K562 (cell line): ENCODE measurements around the gene ANKRD6. TPM values are rescaled to one million over a fixed set of nuclear protein-coding genes. Genes with fewer than 3 reads are reported as not detected.

Experiments used
- ATAC-seq: fragments of 200-7000 bp; cut with Tn5 transposase; 3 replicates; pipeline ENCODE4 v1.9.1; 2020; ENCODE audit warnings: moderate library complexity
- BruUV-seq: library from RNA; stranded (reverse); fragments of 400-500 nt; replicated peaks from 2 replicates; lab custom pipeline; 2021; lab: Mats Ljungman, UMichigan
- CTCF ChIA-PET: fragments of 300-600 bp; formaldehyde crosslinking; extraction: SDS; loops from one replicate; lab custom pipeline; 2021; ENCODE audit warnings: low intra/inter-chr PET ratio; lab: Yijun Ruan, JAX
- POLR2A ChIA-PET: fragments of 300-600, 350-650 bp; sonication (Branson Sonifier 250); formaldehyde crosslinking; extraction: SDS; loops from one replicate; lab custom pipeline; 2021; ENCODE audit warnings: antibody characterized with exemption, inconsistent platforms; lab: Yijun Ruan, JAX
- DNase-seq, 4 experiments: peaks; one replicate each; pipeline versions ENCODE4 v3.0.0 to v3.0.0-alpha.2; 2011 to 2018; ENCODE audit warnings: low spot score in 3 of 4, mixed read lengths in 3 of 4; ENCODE audit errors: extremely low read depth in 1 of 4
- FAIRE-seq: peaks from 2 replicates; lab custom pipeline; 2011; peaks lifted over from hg19 to GRCh38; lab: Jason Lieb, UNC
- H2AFZ ChIP-seq: 2 replicates; pipeline ENCODE4 v1.6.0; 2011; ENCODE audit warnings: low read depth, low read length, control low read depth, inconsistent platforms
- H3K27ac ChIP-seq: fragments of 200-600 bp; 3 replicates; pipeline ENCODE4 v1.8.0; 2011; ENCODE audit warnings: low read depth, mild to moderate bottlenecking, control low read depth, inconsistent platforms, low read length, moderate library complexity, mixed read lengths; ENCODE audit errors: extremely low read depth
- H3K27me3 ChIP-seq, 2 experiments: fragments of 300-600 bp in 1 of 2; 2 replicates in 1 of 2; 3 replicates in 1 of 2; pipeline versions ENCODE4 v1.6.0 to v1.8.0; 2011; ENCODE audit warnings: inconsistent platforms in 2 of 2, low read length in 2 of 2, mild to moderate bottlenecking in 1 of 2, mixed read lengths in 1 of 2, moderate library complexity in 1 of 2; ENCODE audit not compliant: control insufficient read depth in 2 of 2, insufficient read depth in 2 of 2
- H3K36me3 ChIP-seq: fragments of 300-600 bp; 3 replicates; pipeline ENCODE4 v1.8.0; 2011; ENCODE audit warnings: mild to moderate bottlenecking, low read length, inconsistent platforms; ENCODE audit not compliant: control insufficient read depth, insufficient read depth
- H3K4me1 ChIP-seq, 2 experiments: fragments of 200-600 bp in 1 of 2; replicated peaks in 1 of 2; 2 replicates in 1 of 2; 3 replicates in 1 of 2; pipeline versions ENCODE4 v1.5.1 to v1.8.0; 2011; ENCODE audit warnings: inconsistent platforms in 2 of 2, low read length in 2 of 2, mild to moderate bottlenecking in 1 of 2, mixed read lengths in 1 of 2, moderate library complexity in 1 of 2; ENCODE audit not compliant: control insufficient read depth in 2 of 2, insufficient read depth in 2 of 2
- H3K4me2 ChIP-seq: 2 replicates; pipeline ENCODE4 v1.6.1; 2011; ENCODE audit warnings: low read length, control low read depth, inconsistent platforms, mixed read lengths; ENCODE audit not compliant: insufficient read depth
- H3K4me3 ChIP-seq: fragments of 200-600 bp; sonication (generic), shearing (Covaris generic); 2 replicates; pipeline ENCODE4 v1.5.1; 2016; ENCODE audit warnings: control low read depth, inconsistent platforms
- H3K79me2 ChIP-seq: fragments of 200-600 bp; 3 replicates; pipeline ENCODE4 v1.8.0; 2011; ENCODE audit warnings: low read length, inconsistent platforms; ENCODE audit not compliant: control insufficient read depth, insufficient read depth
- H3K9ac ChIP-seq, 2 experiments: 2 replicates each; pipeline versions ENCODE4 v1.6.0 to v1.6.1; 2011; ENCODE audit warnings: low read depth in 2 of 2, low read length in 2 of 2, control low read depth in 1 of 2, inconsistent platforms in 1 of 2, mild to moderate bottlenecking in 1 of 2, mixed read lengths in 1 of 2; ENCODE audit not compliant: insufficient read depth in 1 of 2
- H3K9me1 ChIP-seq: one replicate; pipeline ENCODE4 v1.6.0; 2011; ENCODE audit warnings: inconsistent platforms, mild to moderate bottlenecking, low read length, moderate library complexity; ENCODE audit not compliant: control insufficient read depth, insufficient read depth
- H3K9me3 ChIP-seq: replicated peaks from 2 replicates; pipeline ENCODE4 v1.5.1; 2011; ENCODE audit warnings: low read depth, low read length, inconsistent platforms; ENCODE audit not compliant: control insufficient read depth, insufficient read depth
- H4K20me1 ChIP-seq: replicated peaks from 2 replicates; pipeline ENCODE4 v1.6.1; 2011; ENCODE audit warnings: low read length, inconsistent platforms, mixed read lengths; ENCODE audit not compliant: control insufficient read depth, insufficient read depth
- MEIS2 ChIP-seq: fragments of 450-650 bp; IDR thresholded peaks from 2 replicates; pipeline ENCODE4 v1.6.1; 2014; ENCODE audit warnings: mild to moderate bottlenecking; ENCODE audit not compliant: partially characterized antibody
- WGBS: fragments of 100-300 bp; shearing (Covaris generic); methylation state at CpG from one replicate; pipeline ENCODE4 v1.1.6; 2016; ENCODE audit warnings: low coverage, mixed read lengths; ENCODE audit not compliant: insufficient coverage; ENCODE audit errors: missing lambda C conversion rate; 5-methylcytosine and 5-hydroxymethylcytosine counted together
- in situ Hi-C: fragments of 300-500 bp; cut with MboI; formaldehyde crosslinking; loops from 4 replicates; pipeline ENCODE4 v1.15.0; 2018; ENCODE audit warnings: inconsistent platforms, mixed read lengths
- intact Hi-C: fragments of 100-400 bp; cut with micrococcal nuclease; formaldehyde crosslinking; loops from 2 replicates; pipeline ENCODE4 v1.14.2; 2022
- polyA plus RNA-seq, 8 experiments: library from polyadenylated mRNA; depleted of rRNA in 4 of 8; stranded (reverse) in 5 of 8; unstranded in 3 of 8; fragments of >200 nt; fragmentation: Nextera tagmentation in 2 of 8; fragmentation: Illumina TruSeq in 1 of 8; extraction: Ambion mirVana in 2 of 8; extraction: Trizol in 1 of 8; gene quantifications; 2 replicates each; pipeline versions ENCODE4 v1.2.1 to v1.2.3, GENCODE V29; 2011 to 2014; ENCODE audit warnings: inconsistent platforms in 1 of 8, missing spikeins in 1 of 8
- total RNA-seq, 7 experiments: library from RNA; depleted of rRNA in 6 of 7; stranded (reverse); fragments of >200 nt in 6 of 7; fragmentation: Illumina TruSeq in 2 of 7; extraction: Trizol in 2 of 7; gene quantifications; 2 replicates each; pipeline versions ENCODE4 v1.2.1 to v1.2.3, GENCODE V29; 2011 to 2021; ENCODE audit warnings: low replicate concordance in 1 of 7
- TF ChIP-seq, protein P1 (sequence below): fragments of 250-450 bp; sonication (Bioruptor Pico); IDR thresholded peaks from 2 replicates; pipeline ENCODE4 v1.8.0; 2022; ENCODE audit warnings: inconsistent platforms, mild to moderate bottlenecking, moderate library complexity, borderline replicate concordance
- TF ChIP-seq, protein P2 (sequence below), 2 experiments: fragments of 250-450 bp in 1 of 2; fragments of 450-650 bp in 1 of 2; sonication (Bioruptor Pico) in 1 of 2; IDR thresholded peaks; 2 replicates each; pipeline versions ENCODE4 v1.6.1 to v1.8.0; 2016 to 2021; ENCODE audit warnings: mild to moderate bottlenecking in 2 of 2, moderate library complexity in 2 of 2, missing compliant biosample characterization in 1 of 2, missing genetic modification characterization in 1 of 2

ANKRD6 gene
- total and polyA plus RNA-seq, 9 of the 15 experiments (the other 6 are each of a cell fraction or from before 2014, with no cell fraction given), result 0.04 to 0.22 (median 0.08) TPM; not detected in 4

DNA sequence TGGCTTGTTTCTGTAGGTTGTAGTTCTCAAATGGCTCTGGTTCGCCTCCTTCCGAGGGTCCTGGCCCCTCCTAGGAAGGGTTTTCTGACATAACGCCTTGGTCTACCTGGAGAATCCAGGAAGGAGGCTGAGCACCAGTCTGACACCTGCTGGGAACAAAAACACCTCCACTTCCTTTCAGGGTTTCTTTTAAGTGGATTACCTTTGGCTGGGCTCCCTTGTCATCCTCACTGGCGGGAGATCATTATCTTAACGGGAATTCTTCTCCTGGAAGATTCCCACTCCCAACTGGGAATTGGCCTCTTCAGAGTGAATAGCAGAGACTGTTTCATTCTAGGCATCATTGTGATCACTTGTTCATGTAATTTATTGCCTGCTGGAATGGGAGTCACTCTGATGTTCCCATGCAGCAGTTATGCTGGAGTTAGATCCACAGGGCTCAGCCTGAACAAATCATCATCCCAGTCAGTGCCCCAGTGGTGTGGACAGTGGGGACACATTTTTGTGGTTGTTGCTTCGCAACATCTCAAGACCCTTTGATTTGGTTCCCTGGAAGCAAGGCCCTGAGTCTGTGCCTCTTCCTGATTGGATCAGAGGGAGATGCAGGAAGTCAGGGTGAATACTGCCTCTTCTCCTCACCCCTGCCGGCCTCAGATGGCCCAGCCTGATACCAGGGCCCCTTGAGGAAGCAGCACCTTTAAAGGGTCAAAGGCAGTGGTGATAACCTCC is 156.5 kb downstream of the ANKRD6 start:
- Histone ChIP-seq H3K27ac (no peak overlapping the region), H3K79me2 (no peaks in the 10 kb centered on the region), H3K4me2 (no peak overlapping the region), H3K9ac (no peak overlapping the region), H2AFZ (no peak overlapping the region), H3K9me1 (no peaks in the 10 kb centered on the region), H3K4me1 (no peaks in the 10 kb centered on the region), H3K9me3 (no peaks in the 10 kb centered on the region), H3K4me3 (no peak overlapping the region), H4K20me1 (no peaks in the 10 kb centered on the region), H3K36me3 (no peaks in the 10 kb centered on the region), H3K27me3 (peaks cover 6 to 34% of the 10 kb centered on the region in 2 experiments; a peak in 4 of 5 replicates)
- DNase-seq (no peak), FAIRE-seq (no peak), ATAC-seq (no peak)
- CTCF ChIA-PET, result no interaction called here
- POLR2A ChIA-PET, result interaction anchor here (0.7 kb wide), 1 partner anchor 287 kb away, joined by 3 read pairs; no protein-coding TSS in a partner anchor
- in situ Hi-C loops, result no loop called here
- BruUV-seq, result no TSS peak
- intact Hi-C loops, result no loop called here
- 2% methylated on average over 6 of the region's 7 CpGs for WGBS
- TF ChIP-seq, protein P1, sequence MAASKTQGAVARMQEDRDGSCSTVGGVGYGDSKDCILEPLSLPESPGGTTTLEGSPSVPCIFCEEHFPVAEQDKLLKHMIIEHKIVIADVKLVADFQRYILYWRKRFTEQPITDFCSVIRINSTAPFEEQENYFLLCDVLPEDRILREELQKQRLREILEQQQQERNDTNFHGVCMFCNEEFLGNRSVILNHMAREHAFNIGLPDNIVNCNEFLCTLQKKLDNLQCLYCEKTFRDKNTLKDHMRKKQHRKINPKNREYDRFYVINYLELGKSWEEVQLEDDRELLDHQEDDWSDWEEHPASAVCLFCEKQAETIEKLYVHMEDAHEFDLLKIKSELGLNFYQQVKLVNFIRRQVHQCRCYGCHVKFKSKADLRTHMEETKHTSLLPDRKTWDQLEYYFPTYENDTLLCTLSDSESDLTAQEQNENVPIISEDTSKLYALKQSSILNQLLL (CRISPR knock-in tag), result no peak
- TF ChIP-seq MEIS2, result no peak
- TF ChIP-seq, protein P2, sequence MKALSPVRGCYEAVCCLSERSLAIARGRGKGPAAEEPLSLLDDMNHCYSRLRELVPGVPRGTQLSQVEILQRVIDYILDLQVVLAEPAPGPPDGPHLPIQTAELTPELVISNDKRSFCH (CRISPR knock-in tag; IDR thresholded peaks at IDR 0.05), result no peak
- TF ChIP-seq, protein P2 (tag; IDR thresholded peaks at IDR 0.05), result no peak
